Esophagus squamous epithelium (tissue), 4 donors: ENCODE data around the gene ASTL.

ENCODE experiments used
- POLR2A ChIP-seq, 4 donors: fragments of 450-650 bp; IDR thresholded peaks; one replicate each; pipeline ENCODE4 v1.6.1; 2017; ENCODE audit warnings: antibody characterized with exemption in 4 of 4, mild to moderate bottlenecking in 4 of 4, moderate library complexity in 3 of 4
- TF ChIP-seq, protein P1 (sequence below), 6 experiments: fragments of 450-650 bp in 4 of 6; fragments of 200-600 bp in 2 of 6; sonication (generic) in 2 of 6; IDR thresholded peaks; one replicate each; pipeline ENCODE4 v1.5.1; 2016 to 2019; ENCODE audit warnings: antibody characterized with exemption in 6 of 6, mild to moderate bottlenecking in 4 of 6, moderate library complexity in 4 of 6

DNA sequence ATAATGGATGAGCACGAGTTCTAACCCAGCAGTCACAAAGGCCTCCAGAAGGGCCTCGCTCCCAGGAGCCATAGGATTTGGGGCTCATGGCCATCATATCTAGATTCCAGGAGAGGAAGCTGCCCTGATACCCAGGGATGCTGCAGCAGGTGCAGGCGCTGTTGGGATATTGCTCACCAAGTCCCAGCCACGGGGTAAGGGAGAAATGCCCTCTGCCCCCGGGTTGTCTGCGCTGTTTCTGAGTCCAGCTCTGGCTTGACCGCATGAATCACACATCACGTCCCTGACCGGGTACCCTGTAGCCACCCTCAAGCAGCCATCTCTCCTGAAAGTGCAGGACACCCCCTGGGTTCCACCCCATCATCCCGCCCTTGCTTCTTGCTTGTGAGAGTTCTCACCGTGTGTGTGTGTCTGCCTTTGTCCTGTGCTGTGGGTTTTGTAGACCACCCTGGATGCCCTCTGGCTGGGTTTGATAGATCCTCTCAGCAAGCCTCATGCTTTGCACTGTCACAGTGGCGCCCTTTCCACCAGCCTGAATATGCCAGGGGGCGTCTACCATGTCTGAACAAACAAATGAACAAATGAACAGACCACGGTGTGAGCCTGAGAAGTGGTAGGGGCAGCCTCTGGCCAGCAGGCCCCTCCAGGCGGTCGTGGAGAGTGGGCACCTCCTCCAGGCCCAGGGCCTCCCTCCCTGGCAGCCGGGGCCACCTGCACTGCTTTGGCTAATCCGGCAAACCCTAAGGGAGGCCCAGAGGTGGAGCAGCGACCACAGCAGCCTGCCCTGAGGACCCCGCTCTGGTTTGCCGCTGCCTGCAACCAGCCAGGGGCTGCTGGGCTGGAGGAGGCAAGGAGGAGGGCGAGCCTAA lies 54.1 kb downstream of the ASTL start:
- TF ChIP-seq, protein P1, sequence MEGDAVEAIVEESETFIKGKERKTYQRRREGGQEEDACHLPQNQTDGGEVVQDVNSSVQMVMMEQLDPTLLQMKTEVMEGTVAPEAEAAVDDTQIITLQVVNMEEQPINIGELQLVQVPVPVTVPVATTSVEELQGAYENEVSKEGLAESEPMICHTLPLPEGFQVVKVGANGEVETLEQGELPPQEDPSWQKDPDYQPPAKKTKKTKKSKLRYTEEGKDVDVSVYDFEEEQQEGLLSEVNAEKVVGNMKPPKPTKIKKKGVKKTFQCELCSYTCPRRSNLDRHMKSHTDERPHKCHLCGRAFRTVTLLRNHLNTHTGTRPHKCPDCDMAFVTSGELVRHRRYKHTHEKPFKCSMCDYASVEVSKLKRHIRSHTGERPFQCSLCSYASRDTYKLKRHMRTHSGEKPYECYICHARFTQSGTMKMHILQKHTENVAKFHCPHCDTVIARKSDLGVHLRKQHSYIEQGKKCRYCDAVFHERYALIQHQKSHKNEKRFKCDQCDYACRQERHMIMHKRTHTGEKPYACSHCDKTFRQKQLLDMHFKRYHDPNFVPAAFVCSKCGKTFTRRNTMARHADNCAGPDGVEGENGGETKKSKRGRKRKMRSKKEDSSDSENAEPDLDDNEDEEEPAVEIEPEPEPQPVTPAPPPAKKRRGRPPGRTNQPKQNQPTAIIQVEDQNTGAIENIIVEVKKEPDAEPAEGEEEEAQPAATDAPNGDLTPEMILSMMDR (IDR thresholded peaks at IDR 0.05) = no peak
- no peak for TF ChIP-seq POLR2A (IDR thresholded peaks at IDR 0.05)
